ENCODE data around the gene HELT.
"Not testable (repeated sequence)": the region's sequence is repeated elsewhere in the genome, so short reads cannot be mapped to it uniquely, and the experiment has no call there.

Gene HELT

DNA sequence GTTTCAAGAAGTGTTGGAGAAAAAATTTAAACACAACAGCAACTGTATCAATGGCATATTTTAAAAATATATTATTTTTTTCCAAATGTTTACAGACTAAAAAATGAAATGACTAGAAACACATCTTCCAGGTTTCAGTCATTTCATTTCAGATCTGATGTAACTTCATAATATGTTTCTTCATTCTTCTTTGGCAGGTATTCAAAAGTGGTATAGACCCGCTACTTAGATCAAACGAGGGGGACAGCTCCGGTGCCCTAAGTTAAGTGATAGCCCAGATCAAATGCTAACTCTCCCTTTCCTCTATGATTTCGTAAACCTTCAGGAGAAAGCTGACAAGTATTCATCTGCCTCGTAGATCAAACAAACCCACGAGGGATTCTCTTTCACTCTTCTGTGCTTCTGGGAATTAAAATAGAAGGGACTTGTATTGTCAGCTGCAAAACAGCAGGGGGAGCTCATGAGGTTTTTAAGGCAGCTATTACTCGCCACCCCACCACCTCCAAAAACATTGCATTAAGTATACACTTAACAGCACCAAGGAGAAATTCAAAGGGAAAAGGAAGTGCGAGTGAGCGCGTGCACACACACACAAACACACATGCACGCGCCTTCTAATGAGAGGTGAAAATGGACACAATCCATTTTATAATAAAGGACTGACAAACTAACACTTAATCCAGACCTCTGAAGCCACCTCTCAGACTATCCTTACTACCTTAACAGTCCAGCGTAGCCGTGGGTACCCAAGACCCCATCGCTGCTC lies 21.4 kb downstream of the HELT start:
- DNase-seq, result peak; percentile 6 to 27

DNA sequence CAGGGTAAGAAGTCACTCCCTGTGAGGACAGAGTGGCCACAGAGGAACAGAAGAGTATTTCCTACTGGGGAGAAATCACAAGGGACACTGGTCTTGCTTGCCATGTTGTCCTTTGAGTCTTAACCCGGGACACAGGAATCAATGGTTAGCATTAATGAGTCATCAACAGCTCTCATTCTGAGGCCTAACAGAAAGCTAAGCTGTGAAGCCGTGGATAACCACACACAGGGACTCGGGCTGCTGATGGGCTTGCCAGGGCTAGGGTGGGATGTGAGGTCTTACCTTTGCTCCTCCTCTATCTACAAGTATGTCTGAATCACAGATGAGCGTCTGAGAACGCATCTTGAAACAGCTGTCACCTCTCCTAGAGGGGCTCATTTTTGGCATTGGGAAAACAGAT lies 22.2 kb downstream of the HELT start:
- no peak for DNase-seq

DNA sequence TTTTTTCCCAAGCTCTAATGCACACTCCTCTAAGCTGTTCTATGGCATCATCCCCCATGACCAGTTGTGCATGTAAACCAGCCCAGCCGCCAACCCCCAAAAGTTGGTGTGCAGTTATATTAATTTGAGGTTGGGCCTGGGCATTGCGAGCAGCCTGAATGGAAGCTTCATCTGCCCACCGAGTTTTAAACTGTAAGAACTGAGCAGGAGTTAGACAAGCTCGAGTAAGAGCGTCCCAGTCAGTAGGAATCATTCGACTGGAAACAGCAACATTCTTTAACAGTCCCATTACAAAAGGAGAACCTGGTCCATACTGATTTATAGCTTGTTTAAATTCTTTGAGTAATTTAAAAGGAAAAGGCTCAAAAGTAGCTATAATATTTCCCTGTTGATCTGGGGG lies 32.0 kb downstream of the HELT start:
- not testable (repeated sequence) for DNase-seq

GRCh38 chr4:185051283-185051682 lies 33.0 kb downstream of the HELT start:
- not testable (repeated sequence) for DNase-seq

GRCh38 chr4:185053746-185054145 lies 35.5 kb downstream of the HELT start:
- no peak for DNase-seq

DNA sequence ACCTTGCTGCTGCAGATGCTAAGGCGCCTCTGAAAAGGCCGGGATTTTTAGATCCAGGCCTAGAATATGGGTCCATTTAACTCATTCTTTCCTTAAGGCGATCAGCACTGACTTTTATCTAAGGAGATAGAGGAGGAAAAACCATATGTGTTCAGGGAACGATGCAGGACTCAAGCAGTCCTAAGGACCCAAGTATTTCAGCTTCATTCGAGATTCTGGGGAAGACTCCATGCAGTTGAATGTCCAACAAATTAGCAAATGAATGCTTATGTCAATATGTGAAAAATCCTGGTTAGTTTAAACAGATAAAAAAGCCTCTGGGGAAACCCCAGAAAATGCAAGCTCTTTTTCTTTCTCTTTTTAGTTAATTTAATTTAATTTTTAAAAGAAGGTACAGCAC lies 36.0 kb downstream of the HELT start:
- no peak for DNase-seq

GRCh38 chr4:185054886-185055285 lies 36.6 kb downstream of the HELT start:
- DNase-seq, result no peak

- DNase-seq, result no peak
Observed at GRCh38 chr4:185061610-185062009, 43.3 kb downstream of the HELT start.

DNA sequence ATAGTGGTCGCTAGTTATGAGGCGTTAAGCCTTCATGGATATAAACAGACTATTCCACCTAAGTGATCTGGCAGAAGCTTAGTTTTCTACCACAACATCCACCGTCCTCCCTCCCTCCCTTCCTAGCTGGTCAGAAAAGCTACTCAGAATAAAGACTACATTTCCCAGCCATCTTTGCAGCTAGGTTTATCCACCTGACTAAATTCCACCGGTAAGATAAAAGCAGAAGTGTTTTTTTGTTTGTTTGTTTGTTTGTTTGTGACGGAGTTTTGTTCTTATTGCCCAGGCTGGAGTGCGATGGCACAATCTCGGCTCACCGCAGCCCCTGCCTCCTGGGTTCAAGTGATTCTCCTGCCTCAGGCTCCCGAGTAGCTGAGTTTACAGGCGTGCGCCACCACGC lies 44.3 kb downstream of the HELT start:
- no peak for DNase-seq

- DNase-seq, result no peak
Observed at GRCh38 chr4:185066179-185066578, 47.9 kb downstream of the HELT start.

- DNase-seq, result no peak
Observed at GRCh38 chr4:185068837-185069236, 50.5 kb downstream of the HELT start.
